DMS153 treated with DMSO at 0.1 percent for 48 hours (cell line): ENCODE data around the gene AKR7A3.
"Not testable (repeated sequence)": the region's sequence is repeated elsewhere in the genome, so short reads cannot be mapped to it uniquely, and the experiment has no call there.

ENCODE experiments used
- DNase-seq: peaks from one replicate; lab custom pipeline; 2025; ENCODE audit not compliant: unreplicated experiment; lab: John Stamatoyannopoulos, UW

AKR7A3 gene

GRCh38 chr1:19294638-19295037, 6.1 kb upstream of the AKR7A3 start:
- no peak for DNase-seq

GRCh38 chr1:19289244-19289643, 674 bp upstream of the AKR7A3 start:
- DNase-seq = no peak

- no peak for DNase-seq
Measured at GRCh38 chr1:19287436-19288185, 959 bp downstream of the AKR7A3 start.

- not testable (repeated sequence) for DNase-seq
Measured at GRCh38 chr1:19285807-19286206, 2.8 kb downstream of the AKR7A3 start.

- not testable (repeated sequence) for DNase-seq
Measured at GRCh38 chr1:19285366-19285765, 3.2 kb downstream of the AKR7A3 start.

GRCh38 chr1:19284881-19285280, 3.7 kb downstream of the AKR7A3 start:
- DNase-seq = no peak

- DNase-seq = no peak
Measured at GRCh38 chr1:19283891-19284290, 4.7 kb downstream of the AKR7A3 start.

- no peak for DNase-seq
Measured at GRCh38 chr1:19274636-19275035, 13.9 kb downstream of the AKR7A3 start.

GRCh38 chr1:19273844-19274531, 14.6 kb downstream of the AKR7A3 start:
- not testable (repeated sequence) for DNase-seq

- DNase-seq = no peak
Measured at GRCh38 chr1:19273106-19273843, 15.3 kb downstream of the AKR7A3 start.

GRCh38 chr1:19272064-19272463, 16.5 kb downstream of the AKR7A3 start:
- DNase-seq = no peak

- DNase-seq = not testable (repeated sequence)
Measured at GRCh38 chr1:19270343-19270730, 18.2 kb downstream of the AKR7A3 start.

GRCh38 chr1:19269427-19270342, 18.9 kb downstream of the AKR7A3 start:
- not testable (repeated sequence) for DNase-seq

GRCh38 chr1:19268445-19268844, 20.1 kb downstream of the AKR7A3 start:
- no peak for DNase-seq

- no peak for DNase-seq
Measured at GRCh38 chr1:19262744-19263143, 25.8 kb downstream of the AKR7A3 start.

- no peak for DNase-seq
Measured at GRCh38 chr1:19262047-19262446, 26.5 kb downstream of the AKR7A3 start.

GRCh38 chr1:19260211-19261138, 28.1 kb downstream of the AKR7A3 start:
- DNase-seq = no peak

GRCh38 chr1:19258353-19258752, 30.2 kb downstream of the AKR7A3 start:
- no peak for DNase-seq

GRCh38 chr1:19257178-19257914, 31.2 kb downstream of the AKR7A3 start:
- no peak for DNase-seq
